Right lobe of liver (tissue), 6 donors: ENCODE results near the gene TMEM132D. TPM values are rescaled to one million over a fixed set of nuclear protein-coding genes. Genes with fewer than 3 reads are reported as not detected.

Experiments
- ATAC-seq, 4 donors: fragments of 200-7000 bp; cut with Tn5 transposase; one replicate each; pipeline ENCODE4 v1.9.1; 2020; ENCODE audit warnings: mild to moderate bottlenecking in 4 of 4, moderate library complexity in 4 of 4
- DNase-seq, 3 donors: peaks; one replicate each; pipeline ENCODE4 v3.0.0-alpha.2; 2020
- H3K27ac ChIP-seq, 3 donors: fragments of 200-600 bp; one replicate each; pipeline ENCODE4 v1.8.0; 2022
- H3K27me3 ChIP-seq, 2 donors: fragments of 200-600 bp; one replicate each; pipeline ENCODE4 v1.8.0; 2022
- H3K36me3 ChIP-seq, 4 donors: fragments of 200-600 bp; sonication (generic) in 1 of 4; one replicate each; pipeline versions ENCODE4 v1.5.1 to v1.8.0; 2017 to 2022; ENCODE audit warnings: control low read depth in 1 of 4
- H3K4me1 ChIP-seq, 4 donors: fragments of 200-600 bp; sonication (generic) in 1 of 4; one replicate each; pipeline versions ENCODE4 v1.5.1 to v1.8.0; 2017 to 2022; ENCODE audit warnings: control low read depth in 1 of 4
- H3K4me3 ChIP-seq, 3 donors: fragments of 200-600 bp; one replicate each; pipeline ENCODE4 v1.8.0; 2022
- H3K9me3 ChIP-seq, 4 donors: fragments of 200-600 bp; sonication (generic) in 1 of 4; one replicate each; pipeline versions ENCODE4 v1.5.1 to v1.8.0; 2017 to 2022; ENCODE audit warnings: control low read depth in 1 of 4
- CTCF ChIP-seq, 4 donors: fragments of 200-600 bp in 3 of 4; fragments of 450-650 bp in 1 of 4; IDR thresholded peaks; one replicate each; pipeline versions ENCODE4 v1.5.1 to v1.8.0; 2016 to 2022; ENCODE audit warnings: antibody characterized with exemption in 4 of 4, mild to moderate bottlenecking in 2 of 4
- POLR2A ChIP-seq: fragments of 450-650 bp; IDR thresholded peaks from one replicate; pipeline ENCODE4 v1.6.1; 2017; ENCODE audit warnings: antibody characterized with exemption, mild to moderate bottlenecking
- WGBS: methylation state at CpG from one replicate; pipeline ENCODE4 v1.1.6; 2018; ENCODE audit warnings: low coverage, low lambda C conversion rate; ENCODE audit not compliant: insufficient coverage; ENCODE audit errors: missing lambda C conversion rate; 5-methylcytosine and 5-hydroxymethylcytosine counted together
- intact Hi-C, 2 donors: fragments of 100-400 bp; cut with DNase I; formaldehyde crosslinking; loops; one replicate each; pipeline versions ENCODE4 v1.11.2 to v1.14.1; 2022
- total RNA-seq, 6 experiments: library from RNA; depleted of rRNA in 2 of 6; stranded (reverse); fragments of >200 nt in 2 of 6; fragmentation: NEBNext Ultra II Directional in 3 of 6; extraction: Animal tissue kit (Norgen Biotek cat#: 25700) in 3 of 6; gene quantifications; one replicate each; pipeline versions ENCODE4 v1.1.0 to v1.2.4, GENCODE V29; 2016 to 2023
- donor health status: DM: no; HTN: yes; CAD: no.
- donor health status: DM: no; HTN: no; CAD: no.
- donor health status: DM: no; HTN: no; CAD: no.
- donor health status: DM: no; HTN: yes; CAD: no.
- donor health status: DM: no; HTN: yes; CAD: no.

TMEM132D gene
- total RNA-seq, 6 experiments from 2014 or later, result 0.10 to 0.35 (median 0.33) TPM; not detected in 3

- Histone ChIP-seq H3K9me3 (no peaks in the 10 kb centered on the region), H3K27ac (no peak overlapping the region), H3K27me3 (no peaks in the 10 kb centered on the region), H3K36me3 (no peaks in the 10 kb centered on the region), H3K4me3 (no peak overlapping the region), H3K4me1 (no peaks in the 10 kb centered on the region)
- TF ChIP-seq CTCF (IDR thresholded peaks at IDR 0.05), result no peak
- no peak for TF ChIP-seq POLR2A
- intact Hi-C loops, result no loop called here
- no peak for ATAC-seq
- 28% methylated on average over 2 of the region's 2 CpGs for WGBS
- DNase-seq, result no peak
These were observed 593.5 kb downstream of the TMEM132D start for GRCh38 chr12:129310346-129310745.

GRCh38 chr12:129305851-129306250 is 598.0 kb downstream of the TMEM132D start:
- Histone ChIP-seq H3K9me3 (no peaks in the 10 kb centered on the region), H3K27ac (no peak overlapping the region), H3K4me3 (no peak overlapping the region), H3K36me3 (no peaks in the 10 kb centered on the region), H3K27me3 (no peaks in the 10 kb centered on the region), H3K4me1 (no peaks in the 10 kb centered on the region)
- DNase-seq (no peak), ATAC-seq (no peak)
- 51% methylated on average over 4 of the region's 4 CpGs for WGBS
- TF ChIP-seq CTCF (IDR thresholded peaks at IDR 0.05) (no peak), POLR2A (no peak)
- intact Hi-C loops, result no loop called here

GRCh38 chr12:129304529-129304928 is 599.3 kb downstream of the TMEM132D start:
- no peaks in the 10 kb centered on the region for H3K27me3 ChIP-seq
- ATAC-seq, result no peak
- DNase-seq, result no peak
- H3K27ac ChIP-seq, result no peak overlapping the region
- H3K4me3 ChIP-seq, result no peak overlapping the region
- H3K36me3 ChIP-seq, result no peaks in the 10 kb centered on the region
- no peaks in the 10 kb centered on the region for H3K9me3 ChIP-seq
- H3K4me1 ChIP-seq, result no peaks in the 10 kb centered on the region
- no peak for TF ChIP-seq CTCF (IDR thresholded peaks at IDR 0.05)
- no peak for TF ChIP-seq POLR2A
- intact Hi-C loops, result no loop called here
- 76% methylated on average over 5 of the region's 7 CpGs for WGBS

- no peak for TF ChIP-seq CTCF (IDR thresholded peaks at IDR 0.05)
- TF ChIP-seq POLR2A, result no peak
- H3K9me3 ChIP-seq, result no peaks in the 10 kb centered on the region
- no peak for ATAC-seq
- H3K27me3 ChIP-seq, result no peaks in the 10 kb centered on the region
- intact Hi-C loops, result no loop called here
- no peaks in the 10 kb centered on the region for H3K4me1 ChIP-seq
- DNase-seq, result no peak
- no peak overlapping the region for H3K4me3 ChIP-seq
- no peaks in the 10 kb centered on the region for H3K36me3 ChIP-seq
- 68% methylated on average over 8 of the region's 8 CpGs for WGBS
- H3K27ac ChIP-seq, result no peak overlapping the region
These were observed 603.8 kb downstream of the TMEM132D start for GRCh38 chr12:129300011-129300410.

GRCh38 chr12:129298921-129299320 is 604.9 kb downstream of the TMEM132D start:
- Histone ChIP-seq H3K27ac (no peak overlapping the region), H3K27me3 (no peaks in the 10 kb centered on the region), H3K4me3 (no peak overlapping the region), H3K36me3 (no peaks in the 10 kb centered on the region), H3K9me3 (no peaks in the 10 kb centered on the region), H3K4me1 (no peaks in the 10 kb centered on the region)
- DNase-seq, result no peak
- 63% methylated on average over 4 of the region's 5 CpGs for WGBS
- no peak for TF ChIP-seq POLR2A
- TF ChIP-seq CTCF (IDR thresholded peaks at IDR 0.05), result no peak
- no peak for ATAC-seq
- intact Hi-C loops, result no loop called here
